HG02678 (cell line): ENCODE data around the gene MAN2B2.
"Not testable (repeated sequence)": the region's sequence is repeated elsewhere in the genome, so short reads cannot be mapped to it uniquely, and the experiment has no call there.

Experiments
- ATAC-seq: cut with Tn5 transposase; IDR thresholded peaks from one replicate; pipeline ENCODE4 v1.9.1; 2021; ENCODE audit warnings: mild to moderate bottlenecking, moderate library complexity; ENCODE audit not compliant: unreplicated experiment

The MAN2B2 gene

DNA sequence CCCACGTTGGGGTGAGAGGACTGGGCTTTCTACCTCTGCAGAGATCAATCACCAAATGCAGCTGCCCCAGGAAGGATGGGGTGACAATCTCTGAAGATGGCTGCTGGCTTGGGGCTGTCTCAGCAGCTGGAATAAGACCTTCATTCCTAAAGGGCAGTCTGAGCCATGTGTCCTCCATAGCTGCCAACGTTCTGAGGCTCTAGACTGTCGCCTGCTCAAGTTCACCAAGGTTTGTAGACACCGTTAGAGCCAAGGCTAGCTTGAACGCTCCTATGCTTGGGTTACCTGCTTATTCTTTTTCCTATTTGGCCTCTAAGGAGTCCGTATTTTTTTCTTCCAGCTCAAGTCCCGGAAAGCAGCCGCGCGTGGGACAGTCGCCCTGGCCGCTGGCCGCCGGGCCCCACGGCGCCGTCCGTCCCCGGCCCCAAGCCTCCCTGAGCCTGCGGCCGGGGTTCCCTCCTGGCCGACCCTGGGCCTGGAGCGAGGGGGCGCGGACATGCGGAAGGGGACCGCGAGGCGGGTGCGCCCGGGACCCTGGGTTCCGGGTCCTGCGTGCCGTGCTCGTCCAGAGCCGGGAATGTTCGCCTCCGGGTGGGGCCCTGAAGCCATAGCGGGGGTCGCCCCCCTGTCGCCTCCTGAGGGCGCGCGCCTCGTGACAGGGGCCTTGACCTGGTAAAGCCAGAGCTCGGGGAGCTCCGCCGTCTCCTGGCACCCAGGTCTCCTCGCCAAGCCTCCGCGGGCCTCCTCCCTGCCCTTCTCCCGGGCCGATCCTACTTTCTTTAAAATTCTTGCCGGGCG lies 88.8 kb downstream of the MAN2B2 start:
- no peak for ATAC-seq

DNA sequence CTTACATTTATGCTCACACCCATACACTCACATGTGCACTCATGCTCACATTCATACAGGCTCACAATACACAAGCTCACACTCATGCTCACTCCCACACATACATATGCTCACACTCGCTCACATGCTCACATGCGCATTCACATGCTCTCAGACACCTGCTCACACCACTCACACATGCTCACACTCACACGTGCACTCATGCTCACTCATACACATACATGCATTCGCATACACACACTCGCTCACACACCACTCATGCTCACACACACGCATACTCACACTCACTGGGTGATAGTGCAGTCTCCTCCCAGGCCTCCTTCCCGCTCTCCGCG lies 90.3 kb downstream of the MAN2B2 start:
- ATAC-seq: no peak

DNA sequence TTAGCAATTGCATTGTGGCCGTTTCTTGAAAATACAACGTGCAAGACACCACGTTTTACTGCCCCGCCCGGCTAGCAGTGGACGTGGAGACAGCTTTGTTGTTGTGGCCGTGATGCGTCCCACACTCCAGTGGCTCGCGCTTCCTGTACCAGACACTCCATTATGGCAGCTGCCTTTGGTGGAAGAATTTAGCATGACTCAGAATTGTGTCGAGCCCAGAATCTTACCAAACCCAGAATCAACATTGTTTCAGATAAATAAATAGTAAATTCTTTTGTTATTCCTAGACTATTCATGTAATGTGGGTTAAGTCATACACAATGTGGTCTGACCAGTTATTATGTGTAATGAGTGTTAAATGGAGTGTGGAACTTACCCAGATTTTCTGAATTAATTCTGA lies 93.4 kb downstream of the MAN2B2 start:
- no peak for ATAC-seq

DNA sequence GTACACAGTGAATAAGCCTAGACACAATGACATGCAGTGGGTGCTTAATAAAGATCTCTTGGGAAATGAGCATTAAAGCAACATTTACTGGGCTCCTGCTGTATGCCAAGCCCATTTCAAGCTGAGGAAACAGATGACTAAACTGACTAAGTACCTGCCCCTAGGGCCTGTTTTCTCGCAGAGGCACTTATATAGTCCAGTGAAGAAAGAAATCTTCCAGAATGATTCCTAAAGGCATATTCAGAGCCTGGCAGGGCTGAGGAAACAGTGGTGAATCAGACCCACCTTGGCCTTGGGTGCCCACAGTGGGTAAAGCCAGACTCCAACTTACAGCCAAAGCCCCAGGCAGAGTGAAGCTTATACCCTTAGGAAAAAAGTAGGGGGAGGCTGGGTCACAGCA lies 96.7 kb downstream of the MAN2B2 start:
- no peak for ATAC-seq

DNA sequence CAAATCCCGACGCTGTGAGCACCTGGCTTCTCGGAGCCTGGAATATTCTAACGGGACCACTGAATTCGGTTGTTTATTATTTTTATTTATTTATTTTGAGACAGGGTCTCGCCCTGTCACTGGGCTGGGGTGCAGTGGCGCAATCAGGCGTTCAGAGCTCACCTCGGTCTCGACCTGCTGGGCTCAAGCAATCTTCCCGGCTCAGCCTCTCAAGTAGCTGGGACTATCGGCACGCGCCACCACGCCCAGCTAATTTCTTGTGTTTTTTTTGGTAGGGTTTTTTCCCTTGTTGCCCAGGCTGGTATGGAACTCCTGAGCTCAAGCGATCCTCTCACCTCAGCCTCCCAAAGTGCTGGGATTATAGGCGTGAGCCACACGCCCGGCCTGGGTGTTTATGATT lies 97.1 kb downstream of the MAN2B2 start:
- no peak for ATAC-seq

DNA sequence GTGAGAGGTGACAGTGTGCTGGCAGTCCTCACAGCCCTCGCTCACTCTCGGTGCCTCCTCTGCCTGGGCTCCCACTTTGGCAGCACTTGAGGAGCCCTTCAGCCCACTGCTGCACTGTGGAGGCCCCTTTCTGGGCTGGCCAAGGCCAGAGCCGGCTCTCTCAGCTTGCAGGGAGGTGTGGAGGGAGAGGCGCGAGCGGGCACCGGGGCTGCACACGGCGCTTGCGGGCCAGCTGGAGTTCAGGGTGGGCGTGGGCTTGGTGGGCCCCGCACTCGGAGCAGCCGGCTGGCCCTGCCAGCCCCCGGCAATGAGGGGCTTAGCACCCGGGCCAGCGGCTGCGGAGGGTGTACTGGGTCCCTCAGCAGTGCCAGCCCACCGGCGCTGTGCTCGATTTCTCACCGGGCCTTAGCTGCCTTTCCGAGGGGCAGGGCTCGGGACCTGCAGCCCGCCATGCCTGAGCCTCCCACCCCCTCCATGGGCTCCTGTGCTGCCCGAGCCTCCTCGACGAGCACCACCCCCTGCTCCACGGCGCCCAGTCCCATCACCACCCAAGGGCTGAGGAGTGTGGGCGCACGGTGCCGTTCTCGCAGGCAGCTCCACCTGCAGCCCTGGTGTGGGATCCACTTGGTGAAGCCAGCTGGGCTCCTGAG lies 97.7 kb downstream of the MAN2B2 start:
- ATAC-seq: not testable (repeated sequence)
